Retina (tissue), 1 donor: ENCODE data around the gene SUB1.
"Not testable (repeated sequence)": the region's sequence is repeated elsewhere in the genome, so short reads cannot be mapped to it uniquely, and the experiment has no call there.

Experiments
- DNase-seq: peaks from one replicate; pipeline ENCODE4 v3.0.0-alpha.2; 2016

SUB1 gene

GRCh38 chr5:32585446-32586275 lies at the start of gene SUB1:
Gene SUB1, plus strand, starts transcription at chr5:32585557. Its CDS starts 2,956 bp downstream, at chr5:32588513.
- DNase-seq: peak; percentile 93

- peak; percentile 18 for DNase-seq
Measured at GRCh38 chr5:32536246-32536645, 49.1 kb upstream of the SUB1 start.

- not testable (repeated sequence) for DNase-seq
Measured at GRCh38 chr5:32537437-32538029, 47.8 kb upstream of the SUB1 start.

GRCh38 chr5:32538031-32538547 lies 47.3 kb upstream of the SUB1 start:
- DNase-seq: no peak

- no peak for DNase-seq
Measured at GRCh38 chr5:32539981-32540845, 45.1 kb upstream of the SUB1 start.

GRCh38 chr5:32541241-32541640 lies 44.1 kb upstream of the SUB1 start:
- no peak for DNase-seq

GRCh38 chr5:32542216-32543059 lies 42.9 kb upstream of the SUB1 start:
- DNase-seq: no peak

- no peak for DNase-seq
Measured at GRCh38 chr5:32543291-32543690, 42.1 kb upstream of the SUB1 start.

GRCh38 chr5:32545102-32545800 lies 40.1 kb upstream of the SUB1 start:
- DNase-seq: no peak

GRCh38 chr5:32551194-32551593 lies 34.2 kb upstream of the SUB1 start:
- DNase-seq: no peak

GRCh38 chr5:32551865-32552264 lies 33.5 kb upstream of the SUB1 start:
- no peak for DNase-seq

GRCh38 chr5:32552491-32552890 lies 32.9 kb upstream of the SUB1 start:
- DNase-seq: not testable (repeated sequence)

- DNase-seq: no peak
Measured at GRCh38 chr5:32552936-32553335, 32.4 kb upstream of the SUB1 start.

- DNase-seq: not testable (repeated sequence)
Measured at GRCh38 chr5:32554181-32554780, 31.1 kb upstream of the SUB1 start.

- not testable (repeated sequence) for DNase-seq
Measured at GRCh38 chr5:32556543-32556942, 28.8 kb upstream of the SUB1 start.

GRCh38 chr5:32559411-32559810 lies 25.9 kb upstream of the SUB1 start:
- DNase-seq: no peak

- no peak for DNase-seq
Measured at GRCh38 chr5:32559921-32560320, 25.4 kb upstream of the SUB1 start.

- DNase-seq: no peak
Measured at GRCh38 chr5:32562056-32562455, 23.3 kb upstream of the SUB1 start.

GRCh38 chr5:32562843-32563242 lies 22.5 kb upstream of the SUB1 start:
- DNase-seq: no peak

GRCh38 chr5:32563614-32564013 lies 21.7 kb upstream of the SUB1 start:
- DNase-seq: no peak

GRCh38 chr5:32565145-32565544 lies 20.2 kb upstream of the SUB1 start:
- no peak for DNase-seq
